Measurements from ENCODE around the gene IQGAP2. TPM values are rescaled to one million over a fixed set of nuclear protein-coding genes. Genes with fewer than 3 reads are reported as not detected.

Gene IQGAP2
- total RNA-seq, 4 donors from 2014 or later, result 3.5 to 18.5 (median 13.7) TPM

GRCh38 chr5:76457674-76458485 lies 54.8 kb downstream of the IQGAP2 start:
- intact Hi-C loops (cut with DNase I; ENCODE audit: low total_unique reads), result no loop called here
- 62 to 74% methylated on average over 4 of the region's 4 CpGs for WGBS, 2 donors
- no peak overlapping the region for H3K4me3 ChIP-seq (ENCODE audit: low read depth, poor library complexity, severe bottlenecking)
- TF ChIP-seq CTCF (IDR thresholded peaks at IDR 0.05) (no peak), POLR2A (IDR thresholded peaks at IDR 0.05) (no peak)
- no peak for DNase-seq (ENCODE audit: low spot score in 2 of 2)

- TF ChIP-seq CTCF (IDR thresholded peaks at IDR 0.05) (no peak), POLR2A (IDR thresholded peaks at IDR 0.05) (no peak)
- 89 to 90% methylated on average over 1 of the region's 1 CpG for WGBS, 2 donors
- intact Hi-C loops (cut with DNase I; ENCODE audit: low total_unique reads), result no loop called here
- H3K4me3 ChIP-seq (ENCODE audit: low read depth, poor library complexity, severe bottlenecking), result no peak overlapping the region
- no peak for DNase-seq (ENCODE audit: low spot score in 2 of 2)
These were observed 55.4 kb downstream of the IQGAP2 start for GRCh38 chr5:76458486-76458830.

- WGBS, 2 donors, result 82 to 84% methylated on average over 3 of the region's 3 CpGs
- intact Hi-C loops (cut with DNase I; ENCODE audit: low total_unique reads), result no loop called here
- TF ChIP-seq POLR2A (IDR thresholded peaks at IDR 0.05) (no peak), CTCF (IDR thresholded peaks at IDR 0.05) (no peak)
These were observed 57.0 kb downstream of the IQGAP2 start for GRCh38 chr5:76460104-76460503.

GRCh38 chr5:76462097-76462667 lies 59.1 kb downstream of the IQGAP2 start:
- TF ChIP-seq CTCF (IDR thresholded peaks at IDR 0.05), result no peak
- no peak for TF ChIP-seq POLR2A (IDR thresholded peaks at IDR 0.05)
- DNase-seq (ENCODE audit: low spot score in 2 of 2), result no peak
- no peak overlapping the region for H3K4me3 ChIP-seq (ENCODE audit: low read depth, poor library complexity, severe bottlenecking)
- intact Hi-C loops (cut with DNase I; ENCODE audit: low total_unique reads), result no loop called here
- 80 to 85% methylated on average over 7 of the region's 7 CpGs for WGBS, 2 donors

More at GRCh38 chr5:76460104-76460503, 57.0 kb downstream of the IQGAP2 start:
- DNase-seq (ENCODE audit: low spot score in 2 of 2), result no peak
- H3K4me3 ChIP-seq (ENCODE audit: low read depth, poor library complexity, severe bottlenecking), result no peak overlapping the region

GRCh38 chr5:76467216-76467615 lies 64.1 kb downstream of the IQGAP2 start:
- no peak for DNase-seq (ENCODE audit: low spot score in 2 of 2)
- intact Hi-C loops (cut with DNase I; ENCODE audit: low total_unique reads), result no loop called here
- H3K4me3 ChIP-seq (ENCODE audit: low read depth, poor library complexity, severe bottlenecking), result no peak overlapping the region
- WGBS, 2 donors, result 89 to 90% methylated on average over 1 of the region's 1 CpG
- TF ChIP-seq POLR2A (IDR thresholded peaks at IDR 0.05), result no peak
- TF ChIP-seq CTCF (IDR thresholded peaks at IDR 0.05), result no peak
